Measurements from ENCODE around the gene SCAMP1.
A peak's percentile ranks its signal among the peaks of the same experiment; 100 is the strongest.
"Not testable (repeated sequence)": the region's sequence is repeated elsewhere in the genome, so short reads cannot be mapped to it uniquely, and the experiment has no call there.

Gene SCAMP1

DNA sequence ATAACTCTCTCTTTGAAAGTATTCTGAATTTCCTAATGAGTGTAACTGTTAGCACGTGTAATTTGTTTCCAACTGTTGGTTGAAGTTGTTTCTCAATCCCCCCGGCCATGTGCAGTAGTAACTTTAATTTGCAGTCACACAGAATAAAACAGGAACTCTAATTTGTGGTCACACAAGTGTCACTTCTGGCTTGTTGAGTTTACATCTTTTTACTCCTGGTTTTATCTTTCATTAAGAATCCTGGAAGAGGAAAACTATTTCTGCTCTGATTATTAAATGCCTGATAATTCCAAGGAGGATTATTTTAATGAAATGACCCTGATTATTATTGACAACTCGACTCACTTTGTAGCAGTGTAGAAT is 1.2 kb downstream of the SCAMP1 start:
- DNase-seq, result no peak

DNA sequence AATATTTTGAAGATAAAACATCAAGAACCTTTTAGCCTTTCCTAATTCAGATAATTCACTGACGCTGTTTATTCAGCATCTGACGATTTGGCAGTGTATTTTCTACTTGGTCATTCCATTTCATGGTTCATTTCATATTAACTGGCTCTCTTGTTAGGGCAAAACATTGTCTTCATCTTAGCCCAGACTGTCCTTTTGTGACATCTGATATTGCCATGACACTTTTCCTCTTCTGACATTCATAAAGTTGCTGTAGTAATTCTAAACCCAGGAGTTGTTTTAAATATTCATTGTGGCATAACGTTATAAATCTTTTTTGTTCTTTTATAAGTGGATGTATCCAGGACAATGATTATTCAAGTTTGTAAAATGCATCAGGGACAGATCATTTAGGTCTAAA is 1.8 kb downstream of the SCAMP1 start:
- no peak for DNase-seq

DNA sequence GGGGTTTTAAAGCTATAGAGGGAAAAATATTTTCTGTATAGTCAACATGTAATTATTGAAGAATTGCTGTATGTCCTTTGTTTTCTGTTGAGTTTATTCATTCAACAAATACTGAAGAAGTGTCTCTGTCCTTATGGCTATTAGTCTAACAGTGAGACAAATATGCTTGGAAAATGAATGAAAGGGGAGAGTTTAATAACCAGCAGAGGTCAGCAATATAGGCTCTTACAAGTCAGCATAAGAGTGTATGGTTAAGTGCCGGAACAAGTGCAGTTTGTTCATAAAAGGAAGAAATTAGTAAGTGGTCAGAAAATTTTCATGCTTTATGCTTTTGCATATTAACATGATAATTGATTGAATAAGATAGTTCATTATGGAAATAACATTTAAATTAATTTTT is 3.6 kb downstream of the SCAMP1 start:
- DNase-seq, result no peak

DNA sequence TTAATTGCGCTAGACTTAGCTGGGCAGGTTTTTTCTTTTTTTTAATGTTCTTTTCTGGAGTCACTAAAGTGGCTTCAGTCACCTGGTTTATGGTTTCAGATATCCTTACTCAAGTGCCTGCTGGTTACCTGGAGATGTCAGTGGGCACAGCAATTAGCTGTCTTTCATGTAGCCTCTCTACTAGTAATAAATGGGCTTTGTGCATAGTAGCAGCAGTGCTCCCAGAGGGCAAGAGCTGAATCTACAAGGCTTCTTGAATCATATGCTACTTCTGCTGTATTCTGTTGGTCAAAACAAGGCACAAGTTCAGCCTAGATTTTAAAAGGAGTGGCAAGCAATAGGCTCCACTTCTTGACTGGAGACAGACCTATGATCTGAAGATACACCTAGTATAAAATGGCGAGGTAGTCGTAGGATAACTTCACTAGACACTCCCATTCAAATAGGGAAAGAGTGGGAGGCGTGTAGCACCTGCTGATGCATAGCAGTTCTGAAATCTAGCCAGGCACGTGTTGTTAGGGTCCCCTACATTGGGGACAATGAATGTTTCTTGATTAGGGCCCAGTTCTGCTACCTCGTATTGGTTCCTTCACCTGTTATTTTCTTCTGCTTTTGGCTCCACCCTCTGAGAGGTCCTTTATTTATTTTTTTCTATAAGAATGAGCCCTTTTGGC is 7.0 kb downstream of the SCAMP1 start:
- DNase-seq, result no peak

DNA sequence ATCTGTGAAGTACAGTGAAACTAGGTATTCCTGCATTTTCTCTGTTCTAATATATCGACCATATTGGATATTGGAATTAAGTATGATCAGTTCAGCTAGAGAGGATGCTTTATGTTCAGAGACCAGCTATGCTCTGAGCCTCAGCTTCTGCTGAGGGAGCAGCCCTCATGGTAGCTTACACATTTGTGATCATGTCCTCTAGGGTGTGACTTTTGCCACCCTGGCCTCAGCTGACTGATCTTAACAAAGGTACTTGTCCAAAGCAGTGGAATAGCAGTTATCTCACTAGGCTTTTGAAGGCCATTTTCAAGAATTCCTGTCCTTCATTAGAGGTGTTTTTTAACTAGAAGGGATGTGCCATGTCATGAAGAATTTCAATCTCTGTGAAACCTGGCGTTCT is 9.3 kb downstream of the SCAMP1 start:
- no peak for DNase-seq

DNA sequence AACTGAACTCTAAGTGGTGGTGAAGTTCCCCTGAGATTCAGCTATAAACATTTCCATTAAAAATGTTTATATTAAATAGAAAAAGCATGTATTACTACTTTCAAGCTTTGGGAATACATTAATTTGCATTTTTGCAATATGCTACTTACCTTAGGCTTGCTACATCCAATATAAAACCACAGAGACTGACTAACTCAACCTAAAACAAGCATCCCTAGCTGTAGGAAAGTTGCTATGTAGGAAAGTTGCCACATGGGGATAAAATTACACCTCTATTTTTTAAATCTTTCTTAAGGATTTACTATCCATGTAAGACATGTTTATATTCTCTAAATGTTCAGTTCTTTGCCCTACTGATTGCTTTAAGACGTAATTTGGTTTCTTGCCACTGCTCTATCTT is 12.8 kb downstream of the SCAMP1 start:
- DNase-seq, result no peak

DNA sequence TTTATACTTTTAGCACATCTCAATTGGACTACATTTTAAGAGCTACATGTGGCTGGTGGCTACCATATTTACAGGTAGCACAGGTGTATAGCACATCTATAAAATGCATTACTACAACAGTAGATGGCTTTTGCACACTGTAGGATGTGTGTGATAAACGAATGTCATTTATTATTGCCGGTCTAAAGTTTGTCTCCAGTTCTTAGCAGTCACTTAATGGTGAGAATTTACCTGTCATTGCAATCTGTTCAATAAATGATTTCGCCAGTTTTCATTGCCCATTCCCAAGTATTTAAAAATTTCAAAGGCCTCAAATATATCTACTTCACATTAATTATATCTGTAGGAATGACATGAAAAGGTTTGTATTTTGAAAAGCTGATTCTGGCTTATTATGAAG is 15.9 kb downstream of the SCAMP1 start:
- DNase-seq, result no peak

DNA sequence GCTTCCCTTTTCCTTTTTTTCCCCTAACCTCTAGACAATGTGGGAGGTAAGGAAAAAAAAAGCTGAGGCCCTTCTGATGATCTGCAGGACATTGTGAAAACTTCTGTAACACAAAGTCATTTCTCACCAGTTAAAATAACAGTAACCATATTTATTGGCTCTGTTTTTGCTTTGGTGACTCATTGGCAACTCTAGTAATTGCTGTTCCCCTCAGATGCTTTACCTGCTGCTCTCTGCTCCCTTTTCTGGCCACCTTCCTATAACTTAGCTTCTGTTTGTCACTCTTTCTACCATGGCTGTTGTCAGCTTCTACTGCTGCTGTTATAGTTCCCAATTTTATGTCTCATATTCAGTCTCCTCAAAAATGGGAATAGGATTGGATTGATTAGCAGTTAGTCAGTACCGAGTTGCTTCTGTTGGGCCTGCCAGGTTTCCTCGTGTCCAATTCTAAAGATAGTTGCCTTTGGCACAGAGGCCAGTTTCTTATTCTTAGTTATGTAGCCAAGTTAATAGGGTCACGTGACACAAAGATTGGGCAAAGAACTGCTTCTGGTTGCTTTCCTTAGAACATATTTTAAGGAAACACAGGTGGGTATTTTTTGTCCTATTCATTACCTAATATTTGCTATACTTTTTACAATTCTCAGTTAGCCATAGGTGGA is 16.8 kb downstream of the SCAMP1 start:
- DNase-seq, result no peak

DNA sequence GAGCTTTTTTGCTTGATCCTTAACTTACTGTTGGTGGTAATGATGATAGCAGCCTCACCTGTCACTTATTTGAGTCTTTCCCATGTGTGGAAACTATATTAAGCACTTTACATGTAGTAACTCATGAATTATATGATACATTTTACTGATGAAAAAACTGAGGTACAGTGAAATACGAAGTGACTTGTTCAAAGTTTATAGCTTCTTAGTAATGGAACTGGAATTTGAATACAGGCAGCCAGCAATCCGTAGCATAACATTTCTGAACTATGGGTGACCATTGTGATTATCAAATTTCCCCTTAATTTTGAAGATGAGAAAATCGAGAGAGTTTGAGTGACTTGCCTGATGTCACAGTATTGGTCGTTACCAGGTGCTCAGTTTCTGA is 17.3 kb downstream of the SCAMP1 start:
- no peak for DNase-seq

DNA sequence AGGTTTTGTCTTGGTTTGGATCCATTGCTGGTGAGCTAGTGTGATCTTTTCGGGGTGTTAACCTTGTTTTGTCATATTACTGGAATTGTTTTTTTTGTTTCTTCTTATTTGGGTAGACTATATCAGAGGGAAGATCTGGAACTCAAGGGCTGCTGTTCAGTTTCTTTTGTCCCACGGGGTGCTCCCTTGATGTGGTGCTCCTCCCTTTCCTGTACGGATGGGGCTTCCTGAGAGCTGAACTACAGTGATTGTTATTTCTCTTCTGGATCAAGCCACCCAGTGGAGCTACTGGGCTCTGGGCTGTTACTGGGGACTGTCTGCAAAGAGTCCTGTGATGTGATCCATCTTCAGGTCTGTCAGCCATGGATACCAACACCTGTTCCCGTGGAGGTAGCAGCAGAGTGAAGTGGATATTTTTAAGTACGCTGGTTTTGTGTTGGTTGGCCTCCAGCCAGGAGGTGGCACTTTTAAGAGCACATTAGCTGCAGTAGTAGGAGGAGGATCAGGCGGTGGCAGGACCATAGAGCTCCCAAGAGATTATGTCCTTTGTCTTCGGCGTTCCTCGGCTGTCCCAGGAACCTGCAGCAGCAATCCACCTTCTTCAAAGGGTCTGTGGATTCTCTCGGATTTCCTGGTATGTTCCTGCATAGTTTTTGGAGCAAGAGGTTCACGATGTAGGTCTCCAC is 27.2 kb downstream of the SCAMP1 start:
- no peak for DNase-seq

DNA sequence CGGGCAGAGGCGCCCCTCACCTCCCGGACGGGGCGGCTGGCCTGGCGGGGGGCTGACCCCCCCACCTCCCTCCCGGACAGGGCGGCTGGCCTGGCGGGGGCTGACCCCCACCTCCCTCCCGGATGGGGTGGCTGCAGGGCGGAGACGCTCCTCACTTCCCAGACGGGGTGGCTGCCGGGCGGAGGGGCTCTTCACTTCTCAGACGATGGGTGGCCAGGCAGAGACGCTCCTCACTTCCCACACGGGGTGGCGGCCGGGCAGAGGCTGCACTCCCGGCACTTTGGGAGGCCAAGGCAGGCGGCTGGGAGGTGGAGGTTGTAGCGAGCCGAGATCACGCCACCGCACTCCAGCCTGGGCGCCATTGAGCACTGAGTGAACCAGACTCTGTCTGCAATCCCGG is 30.9 kb downstream of the SCAMP1 start:
- DNase-seq, result not testable (repeated sequence)

DNA sequence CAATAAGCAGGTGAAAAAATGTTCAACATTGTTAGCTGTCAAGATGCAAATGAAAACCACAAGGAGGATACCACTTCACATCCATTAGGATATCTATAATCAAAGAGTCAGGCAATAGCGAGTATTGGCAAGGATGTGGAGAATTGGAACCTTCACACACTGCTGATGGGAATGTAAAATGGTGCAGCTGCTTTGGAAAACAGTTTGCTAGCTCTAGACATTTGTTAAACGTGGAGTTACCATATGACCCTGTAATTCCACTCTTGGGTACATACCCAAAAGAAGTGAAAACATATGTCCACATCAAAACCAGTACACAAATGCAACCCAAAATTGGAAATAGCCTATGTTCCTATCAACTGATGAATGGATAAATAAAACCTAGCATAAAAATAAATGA is 37.4 kb downstream of the SCAMP1 start:
- DNase-seq, result no peak

DNA sequence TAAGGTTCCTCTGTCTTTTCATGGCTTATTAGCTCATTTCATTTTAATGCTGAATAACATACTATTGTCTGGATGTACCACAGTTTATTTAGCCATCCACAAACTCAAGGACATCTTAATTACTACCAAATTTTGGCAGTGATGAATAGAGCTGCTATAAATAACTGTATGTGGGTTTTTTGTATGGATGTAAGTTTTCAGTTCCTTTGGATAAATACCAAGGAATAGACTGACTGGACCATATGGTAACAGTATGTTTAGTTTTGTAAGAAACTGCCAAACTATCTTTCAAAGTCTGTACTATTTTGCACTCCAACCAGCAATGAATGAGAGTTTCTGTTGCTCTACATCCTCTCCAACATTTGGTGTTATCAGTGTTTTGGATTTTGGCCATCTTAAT is 38.7 kb downstream of the SCAMP1 start:
- DNase-seq, result peak; percentile 23

DNA sequence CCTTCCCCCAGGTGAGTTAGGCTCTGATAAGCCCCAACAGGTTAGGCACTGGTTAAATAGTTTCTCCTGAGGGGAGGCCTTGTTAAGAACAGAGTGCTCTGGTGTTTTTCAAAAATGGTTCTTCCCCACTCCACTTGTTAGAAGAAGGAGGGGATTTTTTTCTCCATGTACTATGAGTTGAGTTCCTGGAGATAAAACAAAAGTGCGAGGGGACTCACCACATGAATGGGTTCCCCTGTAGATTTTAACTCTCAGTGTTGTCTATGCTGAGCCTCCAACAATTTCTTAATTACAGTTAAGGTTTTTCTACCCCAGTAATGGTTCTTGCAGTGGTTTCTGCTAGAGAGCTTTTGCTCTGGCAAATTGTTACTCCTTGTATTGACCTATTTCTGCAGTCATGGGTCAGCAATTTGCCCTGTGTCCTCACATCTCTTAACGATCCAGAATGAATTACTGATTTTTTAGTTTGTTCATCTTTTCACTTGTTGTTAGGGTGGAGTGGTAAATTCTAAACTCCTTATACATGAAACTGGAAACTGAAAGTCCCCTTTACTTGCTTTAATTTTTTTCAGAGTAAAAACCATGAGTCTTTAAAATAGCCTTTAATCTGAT is 44.4 kb downstream of the SCAMP1 start:
- DNase-seq, result no peak

DNA sequence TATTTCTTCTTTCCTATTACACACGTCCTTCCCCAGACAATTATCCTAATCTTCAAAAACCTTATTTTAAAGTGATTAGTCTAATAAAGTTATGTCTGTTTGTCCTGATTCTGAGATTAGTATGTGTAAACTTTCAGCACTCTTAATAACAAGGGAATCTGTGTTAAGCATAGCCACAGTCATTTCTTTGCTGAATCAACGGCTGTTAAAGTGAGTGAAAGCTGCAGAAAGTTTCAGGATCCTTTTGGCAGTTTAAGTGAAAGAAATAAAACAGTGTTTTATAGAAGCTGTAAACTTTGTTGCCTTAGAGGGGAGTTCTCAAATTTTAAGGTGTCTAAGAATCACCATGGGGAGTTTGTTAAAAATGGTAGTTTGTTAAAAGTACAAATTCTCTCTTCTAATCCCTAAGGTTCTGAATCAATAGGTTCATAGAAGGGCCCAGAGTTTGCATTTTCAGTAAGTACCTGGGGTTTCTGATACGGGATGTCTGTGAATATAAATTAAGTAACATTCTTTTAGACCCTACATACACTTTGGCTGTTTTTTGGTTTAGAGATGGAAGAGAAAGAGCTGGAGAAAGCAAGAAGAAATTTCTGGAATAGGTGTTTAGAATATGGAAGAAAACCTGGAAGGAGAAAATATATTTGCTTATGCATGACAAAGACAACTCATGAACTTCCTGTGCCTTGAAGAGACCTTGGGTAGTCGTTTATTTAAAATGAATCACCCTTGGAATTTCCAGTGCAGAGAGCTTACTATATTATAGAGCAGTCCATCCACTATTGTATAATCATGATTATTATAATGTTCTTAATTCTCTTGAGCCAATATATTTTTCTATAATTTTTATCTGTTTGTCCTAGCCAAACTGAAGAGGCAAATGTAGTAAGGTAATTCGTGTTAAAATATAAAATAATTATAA is 45.7 kb downstream of the SCAMP1 start:
- peak; percentile 59 for DNase-seq

DNA sequence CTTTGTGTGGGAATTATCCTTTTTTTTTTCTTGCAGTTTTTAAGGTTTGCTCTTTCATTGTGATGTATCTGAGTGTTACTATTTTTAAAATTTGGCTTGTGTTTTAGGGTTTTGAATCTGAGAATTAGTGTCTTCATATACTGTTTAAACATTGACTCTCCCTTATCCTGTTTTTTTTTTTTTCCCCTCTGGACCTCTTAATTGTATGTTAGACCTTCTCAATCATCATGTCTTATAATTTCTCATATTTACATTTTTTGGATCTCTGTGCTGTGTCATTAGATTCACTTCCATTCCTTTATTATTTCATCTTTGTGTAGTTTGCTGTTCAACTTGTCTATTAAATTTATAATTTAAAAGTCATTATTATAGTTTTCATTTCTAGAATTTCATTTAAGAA is 47.0 kb downstream of the SCAMP1 start:
- no peak for DNase-seq

DNA sequence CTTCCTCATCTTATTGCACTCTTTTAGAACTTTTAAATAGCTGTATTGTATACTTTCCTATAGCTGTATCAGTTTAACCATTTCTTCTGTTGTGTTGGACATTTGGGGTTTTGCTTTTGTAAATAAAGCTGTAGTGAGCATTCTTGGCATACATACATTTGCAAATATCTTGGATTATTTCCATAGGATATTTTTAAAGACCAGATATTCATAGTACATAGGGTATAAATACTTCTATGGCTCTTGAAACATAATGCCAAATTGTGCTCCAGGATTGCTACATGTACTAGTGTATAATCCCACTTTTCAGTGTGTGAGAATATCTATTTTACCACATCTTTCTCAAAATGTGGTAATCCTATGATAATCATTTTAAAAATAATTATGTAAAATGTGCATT is 51.2 kb downstream of the SCAMP1 start:
- DNase-seq, result peak; percentile 25

DNA sequence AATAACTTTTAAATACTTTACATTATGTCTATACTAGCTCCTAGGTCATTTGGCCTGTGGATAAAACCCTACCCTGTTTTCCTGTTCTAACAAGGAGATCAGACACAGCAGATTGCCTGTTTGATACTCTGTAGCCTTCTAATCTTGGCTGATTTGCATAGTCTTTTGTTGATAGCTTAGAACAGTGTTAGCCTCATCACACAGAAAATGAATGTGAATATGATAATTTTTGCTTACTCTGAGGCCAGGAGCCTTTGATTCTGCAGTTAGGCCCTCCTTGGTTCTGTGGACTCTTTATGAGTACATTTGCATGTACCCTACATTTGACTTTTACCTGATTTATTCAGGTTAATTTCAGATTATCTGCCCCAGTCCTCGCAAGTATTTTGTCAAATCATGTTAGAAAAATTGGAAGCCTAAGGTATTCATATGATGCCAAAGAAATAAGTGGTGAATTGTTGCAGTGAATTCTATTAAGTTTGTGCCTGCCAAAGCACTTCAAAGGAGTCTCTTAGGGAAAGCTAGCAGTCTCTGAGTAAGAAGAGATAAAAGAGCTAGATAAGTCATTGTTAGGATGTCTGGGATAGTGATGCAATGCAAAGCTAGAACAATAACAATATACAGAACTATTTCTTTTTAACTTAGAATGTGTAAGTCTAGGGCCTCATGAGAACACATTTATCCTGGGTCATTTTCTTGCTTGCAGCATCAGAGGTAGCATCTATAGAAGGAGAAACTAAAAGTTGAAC is 56.4 kb downstream of the SCAMP1 start:
- DNase-seq, result no peak

DNA sequence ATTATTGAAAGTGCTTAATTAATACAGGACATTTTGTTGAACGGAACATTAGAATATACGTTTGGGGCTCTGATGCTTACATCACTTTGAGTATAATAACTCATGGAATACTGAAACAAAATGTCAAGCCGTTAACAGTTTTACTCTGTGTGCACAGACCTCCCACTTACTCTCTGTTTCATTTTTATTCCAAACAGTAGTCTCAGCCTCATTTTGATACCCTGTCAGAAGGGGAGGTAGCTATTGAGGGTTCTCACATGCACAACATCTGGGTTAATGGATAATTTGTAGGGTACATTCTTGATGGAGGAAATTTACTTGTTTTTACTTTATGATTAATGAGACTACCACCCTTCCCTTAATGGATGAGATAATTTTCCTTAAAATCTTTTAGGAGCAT is 59.0 kb downstream of the SCAMP1 start:
- DNase-seq, result no peak

DNA sequence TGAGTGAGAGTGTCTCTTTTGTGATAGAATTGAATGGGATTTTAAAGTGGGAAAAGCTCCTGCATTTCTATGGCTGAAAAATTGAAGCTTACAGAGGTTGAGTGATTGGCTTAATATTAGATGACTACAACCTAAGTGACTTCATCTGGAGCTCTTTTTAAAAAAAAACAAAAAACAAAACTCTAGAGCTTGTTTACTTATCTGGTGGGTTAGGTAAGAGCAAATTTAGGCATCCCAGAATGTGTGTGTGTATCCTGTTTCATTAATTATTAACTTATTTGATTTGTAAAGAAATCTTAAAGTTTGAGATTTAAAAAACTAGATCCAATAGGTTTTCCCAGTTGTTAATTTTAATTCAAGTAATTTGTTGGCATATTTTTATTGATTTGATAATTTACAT is 60.1 kb downstream of the SCAMP1 start:
- no peak for DNase-seq

DNA sequence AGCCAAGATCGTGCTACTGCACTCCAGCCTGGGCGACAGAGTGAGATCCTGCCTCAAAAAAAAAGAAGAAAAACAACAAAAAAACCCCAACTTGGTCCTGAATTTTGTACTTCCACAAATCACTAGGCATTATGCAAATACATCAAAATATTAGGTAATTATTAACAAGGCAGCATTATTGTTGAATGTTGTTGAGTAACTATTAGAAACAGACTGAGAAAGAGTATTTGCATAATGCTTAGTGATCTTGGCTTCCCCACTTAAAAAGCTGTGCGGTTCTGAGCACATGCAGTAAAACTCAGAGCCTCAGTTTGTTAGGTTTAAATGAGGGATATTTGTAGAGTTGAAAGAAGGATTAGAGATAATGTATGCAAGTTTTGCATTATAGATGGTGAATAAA is 64.2 kb downstream of the SCAMP1 start:
- DNase-seq, result no peak

All from fibroblast of skin of scalp (primary cell).